B cell (primary cell): ENCODE measurements around the gene SAMD3.

ENCODE experiments used
- CTCF ChIP-seq: fragments of 200-600 bp; IDR thresholded peaks from one replicate; pipeline ENCODE4 v1.8.0; 2022; ENCODE audit warnings: antibody characterized with exemption, mild to moderate bottlenecking
- EZH2 ChIP-seq: IDR thresholded peaks from 2 replicates; pipeline ENCODE4 v1.6.1; 2012; ENCODE audit warnings: borderline replicate concordance, low read depth, mild to moderate bottlenecking, moderate library complexity, low read length; ENCODE audit not compliant: insufficient read depth, poor library complexity, severe bottlenecking

DNA sequence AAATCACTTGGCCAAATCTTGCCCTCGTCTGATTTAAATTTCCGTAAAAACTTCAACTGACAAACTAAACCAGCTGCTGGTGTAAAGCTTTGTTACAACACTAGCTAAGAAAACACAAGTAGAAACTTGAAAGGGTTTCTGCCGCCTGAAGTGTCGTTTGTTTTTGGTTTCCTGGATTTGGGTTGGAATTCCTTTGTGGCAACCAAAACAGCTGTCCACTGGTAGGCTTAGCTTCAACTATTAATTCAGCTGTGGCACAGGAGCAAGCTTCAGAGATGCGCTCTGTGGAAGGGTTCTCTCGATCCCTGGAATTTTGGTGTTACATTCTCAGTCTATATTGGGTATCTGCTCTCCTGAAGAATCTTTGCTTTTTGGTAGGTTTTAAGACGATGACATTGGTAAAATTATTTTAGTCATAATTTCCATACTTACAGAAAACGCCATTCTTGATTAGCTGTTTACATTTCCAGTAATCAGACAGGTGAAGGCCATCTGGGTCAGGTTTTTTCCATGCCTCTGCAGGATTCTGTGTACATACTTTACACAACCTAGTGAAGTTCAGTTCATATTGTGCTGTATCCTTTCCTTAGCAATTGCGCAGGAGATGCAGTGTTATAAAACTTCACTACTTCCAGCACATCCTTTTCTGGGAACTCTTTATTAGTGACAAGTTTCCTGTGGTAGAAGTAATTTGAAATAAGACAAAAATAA is 29.9 kb upstream of the SAMD3 start:
- no peak for TF ChIP-seq CTCF
- no peak for TF ChIP-seq EZH2
